Karpas-422 (cell line): Measurements from ENCODE around the gene SLC39A11. TPM values are rescaled to one million over a fixed set of nuclear protein-coding genes. Genes with fewer than 3 reads are reported as not detected.

Experiments
- DNase-seq: peaks from one replicate; pipeline ENCODE4 v3.0.0-alpha.2; 2015
- H2AFZ ChIP-seq: fragments of 200-600 bp; sonication (generic); 2 replicates; pipeline ENCODE4 v1.6.1; 2014; ENCODE audit warnings: antibody characterized with exemption, low read length, mixed read lengths
- H3K27ac ChIP-seq: fragments of 200-600 bp; sonication (generic); 2 replicates; pipeline ENCODE4 v1.5.1; 2014; ENCODE audit warnings: mild to moderate bottlenecking, low read length, moderate library complexity
- H3K27me3 ChIP-seq: fragments of 200-600 bp; sonication (generic); 2 replicates; pipeline ENCODE4 v1.6.1; 2014; ENCODE audit warnings: low read length, mixed read lengths
- H3K36me3 ChIP-seq: fragments of 200-600 bp; sonication (generic); 2 replicates; pipeline ENCODE4 v1.6.1; 2014; ENCODE audit warnings: low read length, mixed read lengths; ENCODE audit not compliant: insufficient read depth
- H3K4me1 ChIP-seq: fragments of 200-600 bp; sonication (generic); 2 replicates; pipeline ENCODE4 v1.6.1; 2014; ENCODE audit warnings: mild to moderate bottlenecking, low read length, mixed read lengths
- H3K4me2 ChIP-seq: fragments of 200-600 bp; sonication (generic); 2 replicates; pipeline ENCODE4 v1.6.1; 2014; ENCODE audit warnings: low read length, low read depth, mild to moderate bottlenecking; ENCODE audit not compliant: poor library complexity, severe bottlenecking
- H3K4me3 ChIP-seq: fragments of 200-600 bp; sonication (generic); 2 replicates; pipeline ENCODE4 v1.5.1; 2014; ENCODE audit warnings: mild to moderate bottlenecking, antibody characterized with exemption, low read length, mixed read lengths
- H3K79me2 ChIP-seq: fragments of 200-600 bp; sonication (generic); 2 replicates; pipeline ENCODE4 v1.6.1; 2014; ENCODE audit warnings: mild to moderate bottlenecking, low read length, mixed read lengths
- H3K9ac ChIP-seq: fragments of 200-600 bp; sonication (generic); 2 replicates; pipeline ENCODE4 v1.6.0; 2014; ENCODE audit warnings: low read length
- H3K9me2 ChIP-seq: fragments of 200-600 bp; sonication (generic), shearing (Covaris generic); replicated peaks from 2 replicates; pipeline ENCODE4 v1.6.0; 2014; ENCODE audit warnings: mild to moderate bottlenecking, low read length, moderate library complexity; ENCODE audit not compliant: insufficient read depth
- H3K9me3 ChIP-seq: fragments of 300-700, 200-600 bp; sonication (generic); 2 replicates; pipeline ENCODE4 v1.6.1; 2014; ENCODE audit warnings: low read length, mixed read lengths
- H4K20me1 ChIP-seq: fragments of 200-600 bp; sonication (generic); 2 replicates; pipeline ENCODE4 v1.6.1; 2014; ENCODE audit warnings: mild to moderate bottlenecking, antibody characterized with exemption, low read length, low read depth; ENCODE audit not compliant: insufficient read depth
- total RNA-seq: library from RNA; depleted of rRNA; stranded (reverse); fragments of >200 nt; shearing (Covaris generic); gene quantifications from 2 replicates; pipeline ENCODE4 v1.2.3, GENCODE V29; 2014; ENCODE audit warnings: low replicate concordance

SLC39A11 gene
- total RNA-seq, 1 experiment from 2014 or later: 49.6 TPM

DNA sequence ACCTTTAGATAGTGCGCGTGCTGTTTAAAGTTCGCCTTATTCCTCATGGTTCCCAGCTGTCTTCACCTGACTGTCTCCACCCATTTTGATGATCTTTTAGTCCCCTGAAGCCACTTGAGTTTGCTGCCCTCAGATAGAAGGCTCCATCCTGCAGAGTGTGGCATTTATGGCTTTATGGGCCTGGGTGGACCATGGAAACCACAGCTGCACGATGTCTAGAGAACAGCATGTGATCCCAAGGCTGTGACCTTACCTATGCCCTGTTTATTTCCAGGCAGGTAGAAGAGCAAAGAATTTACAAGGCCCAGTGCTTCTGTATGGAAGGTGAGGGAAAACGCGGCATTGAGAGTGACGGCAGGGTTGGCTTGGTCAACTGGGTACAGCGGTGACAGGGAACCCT is 356.9 kb downstream of the SLC39A11 start:
- Histone ChIP-seq H3K4me3 (no peak overlapping the region), H3K27me3 (no peaks in the 10 kb centered on the region), H3K79me2 (no peaks in the 10 kb centered on the region), H3K9ac (no peak overlapping the region), H3K4me2 (no peak overlapping the region), H3K36me3 (0 out of 2 replicates have a peak, but pooled peaks cover 6% of the 10 kb centered on the region), H3K9me3 (no peaks in the 10 kb centered on the region), H3K27ac (no peak overlapping the region), H3K4me1 (no peaks in the 10 kb centered on the region), H2AFZ (no peak overlapping the region), H3K9me2 (no peaks in the 10 kb centered on the region), H4K20me1 (no peaks in the 10 kb centered on the region)
- no peak for DNase-seq

- Histone ChIP-seq H3K9me2 (no peaks in the 10 kb centered on the region), H3K27ac (no peak overlapping the region), H4K20me1 (no peaks in the 10 kb centered on the region), H3K9ac (no peak overlapping the region), H2AFZ (no peak overlapping the region), H3K4me3 (no peak overlapping the region), H3K9me3 (no peaks in the 10 kb centered on the region), H3K4me2 (no peak overlapping the region), H3K4me1 (no peaks in the 10 kb centered on the region), H3K79me2 (no peaks in the 10 kb centered on the region), H3K27me3 (no peaks in the 10 kb centered on the region), H3K36me3 (0 out of 2 replicates have a peak, but pooled peaks cover 6% of the 10 kb centered on the region)
- no peak for DNase-seq
Measured at GRCh38 chr17:72735048-72735447, 357.4 kb downstream of the SLC39A11 start.

DNA sequence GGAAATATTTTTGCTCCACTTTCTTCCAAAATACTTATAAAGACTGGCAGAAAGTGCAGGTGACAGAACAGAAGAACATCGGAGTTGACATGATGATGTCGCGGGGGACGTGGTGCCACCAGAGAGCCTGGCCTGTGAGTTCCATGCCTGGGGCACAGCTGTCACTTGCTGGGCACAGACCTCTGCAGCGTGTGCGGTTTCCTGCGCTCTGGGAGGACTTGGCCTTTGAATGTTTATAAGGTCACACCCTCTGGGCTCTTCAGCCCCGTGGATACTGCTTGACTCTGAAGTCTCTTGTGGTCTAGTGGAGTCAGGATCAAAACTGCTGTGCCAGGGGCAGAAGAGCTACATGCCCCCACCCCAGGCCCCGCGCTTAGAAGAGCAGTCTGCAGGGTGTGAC is 357.9 kb downstream of the SLC39A11 start:
- Histone ChIP-seq H3K27me3 (no peaks in the 10 kb centered on the region), H3K4me1 (no peaks in the 10 kb centered on the region), H3K9ac (no peak overlapping the region), H3K9me2 (no peaks in the 10 kb centered on the region), H3K27ac (no peak overlapping the region), H4K20me1 (no peaks in the 10 kb centered on the region), H3K79me2 (no peaks in the 10 kb centered on the region), H3K9me3 (no peaks in the 10 kb centered on the region), H3K36me3 (0 out of 2 replicates have a peak, but pooled peaks cover 6% of the 10 kb centered on the region), H2AFZ (no peak overlapping the region), H3K4me2 (no peak overlapping the region), H3K4me3 (no peak overlapping the region)
- DNase-seq: no peak

GRCh38 chr17:72733619-72734282 is 358.7 kb downstream of the SLC39A11 start:
- Histone ChIP-seq H3K36me3 (0 out of 2 replicates have a peak, but pooled peaks cover 6% of the 10 kb centered on the region), H3K4me1 (no peaks in the 10 kb centered on the region), H2AFZ (no peak overlapping the region), H3K9me3 (no peaks in the 10 kb centered on the region), H4K20me1 (no peaks in the 10 kb centered on the region), H3K9me2 (no peaks in the 10 kb centered on the region), H3K79me2 (no peaks in the 10 kb centered on the region), H3K9ac (no peak overlapping the region), H3K27ac (no peak overlapping the region), H3K4me3 (no peak overlapping the region), H3K27me3 (no peaks in the 10 kb centered on the region), H3K4me2 (no peak overlapping the region)
- no peak for DNase-seq

- Histone ChIP-seq H3K9me2 (no peaks in the 10 kb centered on the region), H4K20me1 (no peaks in the 10 kb centered on the region), H3K4me2 (no peak overlapping the region), H2AFZ (no peak overlapping the region), H3K27ac (no peak overlapping the region), H3K9ac (no peak overlapping the region), H3K4me3 (no peak overlapping the region), H3K4me1 (peaks cover 5% of the 10 kb centered on the region), H3K9me3 (no peaks in the 10 kb centered on the region), H3K27me3 (no peaks in the 10 kb centered on the region), H3K36me3 (0 out of 2 replicates have a peak, but pooled peaks cover 6% of the 10 kb centered on the region), H3K79me2 (no peaks in the 10 kb centered on the region)
- DNase-seq: no peak
Measured at GRCh38 chr17:72732893-72733618, 359.4 kb downstream of the SLC39A11 start.

- H2AFZ ChIP-seq: no peak overlapping the region
- H3K36me3 ChIP-seq: peaks cover 1% of the 10 kb centered on the region; the same call in 1 of the 2 replicates
- no peaks in the 10 kb centered on the region for H4K20me1 ChIP-seq
- H3K9me2 ChIP-seq: no peaks in the 10 kb centered on the region
- no peaks in the 10 kb centered on the region for H3K79me2 ChIP-seq
- H3K4me2 ChIP-seq: no peak overlapping the region
- peaks cover 29% of the 10 kb centered on the region for H3K4me1 ChIP-seq
- DNase-seq: peak; percentile 49
- H3K9ac ChIP-seq: no peak overlapping the region
- H3K4me3 ChIP-seq: no peak overlapping the region
- H3K9me3 ChIP-seq: no peaks in the 10 kb centered on the region
- H3K27ac ChIP-seq: no peak overlapping the region
- H3K27me3 ChIP-seq: no peaks in the 10 kb centered on the region
Measured at GRCh38 chr17:72730077-72730476, 362.4 kb downstream of the SLC39A11 start.

- H3K4me3 ChIP-seq: peak overlapping the region; percentile 47
- H3K36me3 ChIP-seq: peaks cover 12% of the 10 kb centered on the region; the same call in 1 of the 2 replicates
- H3K9me3 ChIP-seq: no peaks in the 10 kb centered on the region
- peak overlapping the region; percentile 66 for H3K4me2 ChIP-seq
- H3K79me2 ChIP-seq: no peaks in the 10 kb centered on the region
- H2AFZ ChIP-seq: no peak overlapping the region
- H3K27ac ChIP-seq: peak overlapping the region; percentile 85
- peaks cover 29% of the 10 kb centered on the region for H3K4me1 ChIP-seq
- DNase-seq: peak; percentile 86
- no peaks in the 10 kb centered on the region for H3K9me2 ChIP-seq
- no peaks in the 10 kb centered on the region for H4K20me1 ChIP-seq
- no peaks in the 10 kb centered on the region for H3K27me3 ChIP-seq
- peak overlapping the region; percentile 48 for H3K9ac ChIP-seq
Measured at GRCh38 chr17:72726936-72727335, 365.6 kb downstream of the SLC39A11 start.

GRCh38 chr17:72725433-72726068 is 366.9 kb downstream of the SLC39A11 start:
- Histone ChIP-seq H3K4me1 (peaks cover 29% of the 10 kb centered on the region), H3K27me3 (no peaks in the 10 kb centered on the region), H3K4me2 (no peak overlapping the region), H3K79me2 (no peaks in the 10 kb centered on the region), H3K4me3 (no peak overlapping the region), H3K27ac (no peak overlapping the region), H3K9me3 (no peaks in the 10 kb centered on the region), H3K9me2 (no peaks in the 10 kb centered on the region), H3K36me3 (peaks cover 12% of the 10 kb centered on the region; the same call in 1 of the 2 replicates), H3K9ac (no peak overlapping the region), H2AFZ (no peak overlapping the region), H4K20me1 (no peaks in the 10 kb centered on the region)
- DNase-seq: peak; percentile 82
